Liver (tissue), 9 donors: ENCODE measurements around the gene TXNDC17. TPM values are rescaled to one million over a fixed set of nuclear protein-coding genes. Genes with fewer than 3 reads are reported as not detected.

Source experiments
- DNase-seq: peaks from one replicate; pipeline ENCODE4 v3.0.0-alpha.2; 2017; ENCODE audit warnings: low spot score
- H3K27ac ChIP-seq, 2 donors: one replicate each; pipeline ENCODE4 v1.7.0; 2013; ENCODE audit warnings: inconsistent platforms in 2 of 2, low read length in 2 of 2, control low read depth in 1 of 2, low read depth in 1 of 2, mild to moderate bottlenecking in 1 of 2
- H3K27me3 ChIP-seq, 4 donors: one replicate each; pipeline versions ENCODE4 v1.6.1 to v1.7.0; 2013; ENCODE audit warnings: low read length in 3 of 4, inconsistent platforms in 1 of 4, mild to moderate bottlenecking in 1 of 4, moderate library complexity in 1 of 4; ENCODE audit not compliant: control insufficient read depth in 4 of 4, insufficient read depth in 4 of 4
- H3K36me3 ChIP-seq, 4 donors: one replicate each; pipeline versions ENCODE4 v1.6.1 to v1.7.0; 2013; ENCODE audit warnings: low read length in 3 of 4, mild to moderate bottlenecking in 3 of 4, low read depth in 1 of 4, moderate library complexity in 1 of 4; ENCODE audit not compliant: control insufficient read depth in 4 of 4, insufficient read depth in 3 of 4
- H3K4me1 ChIP-seq, 4 donors: one replicate each; pipeline versions ENCODE4 v1.6.1 to v1.7.0; 2013; ENCODE audit warnings: low read length in 3 of 4, mild to moderate bottlenecking in 3 of 4, moderate library complexity in 1 of 4; ENCODE audit not compliant: control insufficient read depth in 4 of 4, insufficient read depth in 4 of 4
- H3K4me3 ChIP-seq, 3 donors: one replicate each; pipeline versions ENCODE4 v1.6.1 to v1.7.0; 2013; ENCODE audit warnings: low read length in 3 of 3, control low read depth in 1 of 3, low read depth in 1 of 3, mild to moderate bottlenecking in 1 of 3
- H3K9ac ChIP-seq, 2 donors: one replicate each; pipeline ENCODE4 v1.7.0; 2013; ENCODE audit warnings: low read length in 2 of 2, mild to moderate bottlenecking in 2 of 2, moderate library complexity in 2 of 2, control low read depth in 1 of 2, low read depth in 1 of 2
- H3K9me3 ChIP-seq, 4 donors: one replicate each; pipeline versions ENCODE4 v1.6.1 to v1.7.0; 2013; ENCODE audit warnings: low read length in 3 of 4; ENCODE audit not compliant: control insufficient read depth in 4 of 4
- ATF3 ChIP-seq: IDR thresholded peaks from 2 replicates; pipeline ENCODE4 v1.6.1; 2016; ENCODE audit warnings: antibody characterized with exemption
- CTCF ChIP-seq: fragments of 150-350 bp; IDR thresholded peaks from 2 replicates; pipeline ENCODE4 v1.5.1; 2017; ENCODE audit warnings: improper control_type of control experiment, low read depth, low read length; ENCODE audit not compliant: missing input control
- EGR1 ChIP-seq, 2 donors: IDR thresholded peaks; 2 replicates each; pipeline ENCODE4 v1.6.1; 2016 to 2018; ENCODE audit warnings: antibody characterized with exemption in 2 of 2, low read depth in 2 of 2
- FOXA1 ChIP-seq: IDR thresholded peaks from 2 replicates; pipeline ENCODE4 v1.6.1; 2016; ENCODE audit warnings: antibody characterized with exemption
- FOXA2 ChIP-seq: IDR thresholded peaks from 2 replicates; pipeline ENCODE4 v1.6.1; 2016; ENCODE audit warnings: antibody characterized with exemption
- GABPA ChIP-seq, 2 donors: IDR thresholded peaks in 1 of 2; conservative IDR thresholded peaks in 1 of 2; 2 replicates each; pipeline ENCODE4 v1.6.1; 2016; ENCODE audit warnings: antibody characterized with exemption in 2 of 2, mild to moderate bottlenecking in 1 of 2, moderate library complexity in 1 of 2
- NR2F2 ChIP-seq: IDR thresholded peaks from 2 replicates; pipeline ENCODE4 v1.6.1; 2016; ENCODE audit warnings: antibody characterized with exemption
- RAD21 ChIP-seq, 2 donors: IDR thresholded peaks; 2 replicates each; pipeline ENCODE4 v1.6.1; 2016; ENCODE audit warnings: antibody characterized with exemption in 2 of 2, mild to moderate bottlenecking in 2 of 2
- RXRA ChIP-seq, 2 donors: IDR thresholded peaks; 2 replicates each; pipeline ENCODE4 v1.6.1; 2017 to 2018; ENCODE audit warnings: antibody characterized with exemption in 2 of 2, mild to moderate bottlenecking in 1 of 2
- SP1 ChIP-seq: IDR thresholded peaks from 2 replicates; pipeline ENCODE4 v1.6.1; 2018; ENCODE audit warnings: antibody characterized with exemption, mild to moderate bottlenecking
- TAF1 ChIP-seq: conservative IDR thresholded peaks from 2 replicates; pipeline ENCODE4 v1.6.1; 2016; ENCODE audit warnings: antibody characterized with exemption, mild to moderate bottlenecking
- YY1 ChIP-seq: IDR thresholded peaks from 2 replicates; pipeline ENCODE4 v1.6.1; 2016; ENCODE audit warnings: antibody characterized with exemption, mild to moderate bottlenecking
- ZBTB33 ChIP-seq: IDR thresholded peaks from 2 replicates; pipeline ENCODE4 v1.6.1; 2016; ENCODE audit warnings: antibody characterized with exemption
- WGBS: extraction: QIAGEN DNeasy Blood & Tissue Kit; methylation state at CpG from one replicate; pipeline ENCODE4 v1.1.7; 2013; 5-methylcytosine and 5-hydroxymethylcytosine counted together
- polyA plus RNA-seq, 2 donors: library from polyadenylated mRNA; stranded (reverse) in 1 of 2; unstranded in 1 of 2; fragments of 200-250 nt in 1 of 2; fragments of >200 nt in 1 of 2; fragmentation: Nextera tagmentation in 1 of 2; extraction: Ambion mirVana in 1 of 2; gene quantifications; one replicate each; pipeline versions ENCODE4 v1.2.1 to v1.2.3, GENCODE V29; 2013 to 2015
- total RNA-seq, 2 donors: library from RNA; depleted of rRNA; stranded (reverse); fragments of >200 nt; gene quantifications; one replicate each; pipeline ENCODE4 v1.2.3, GENCODE V29; 2014
- TF ChIP-seq, protein P1 (sequence below): IDR thresholded peaks from 2 replicates; pipeline ENCODE4 v1.6.1; 2016; ENCODE audit warnings: antibody characterized with exemption
- TF ChIP-seq, protein P2 (sequence below): IDR thresholded peaks from 2 replicates; pipeline ENCODE4 v1.6.1; 2016; ENCODE audit warnings: antibody characterized with exemption, mild to moderate bottlenecking
- donor health status: healthy.
- donor health status: healthy.
- donor health status: healthy.
- donor health status: healthy.
- donor health status: healthy.

TXNDC17 gene
- total and polyA plus RNA-seq, 4 donors: 32.9 to 329 (median 99.6) TPM

GRCh38 chr17:6611231-6611630 lies 29.6 kb upstream of the TXNDC17 start:
- Histone ChIP-seq H3K9ac (no peak overlapping the region), H3K27ac (no peak overlapping the region), H3K4me3 (no peak overlapping the region), H3K4me1 (no peaks in the 10 kb centered on the region), H3K36me3 (peaks cover 9 to 27% (median 20%) of the 10 kb centered on the region in 4 donors), H3K27me3 (no peaks in the 10 kb centered on the region), H3K9me3 (no peaks in the 10 kb centered on the region)
- no peak for DNase-seq
- TF ChIP-seq EGR1 (IDR thresholded peaks at IDR 0.05; ENCODE audit: low read depth in 2 of 2): no peak
- no peak for TF ChIP-seq RAD21 (IDR thresholded peaks at IDR 0.05)
- TF ChIP-seq NR2F2: no peak
- no peak for TF ChIP-seq FOXA1
- TF ChIP-seq TAF1: no peak
- no peak for TF ChIP-seq ATF3
- TF ChIP-seq RXRA (IDR thresholded peaks at IDR 0.05): no peak
- TF ChIP-seq GABPA (IDR thresholded peaks at IDR 0.05 in 1 of 2, conservative IDR thresholded peaks at IDR 0.05 in 1 of 2): no peak
- WGBS: 98% methylated on average over 4 of the region's 4 CpGs

- Histone ChIP-seq H3K36me3 (peaks cover 5 to 32% (median 11%) of the 10 kb centered on the region in 4 donors), H3K9ac (no peak overlapping the region), H3K27me3 (no peaks in the 10 kb centered on the region), H3K4me3 (no peak overlapping the region), H3K27ac (no peak overlapping the region), H3K4me1 (no peaks in the 10 kb centered on the region), H3K9me3 (no peaks in the 10 kb centered on the region)
- no peak for TF ChIP-seq FOXA2
- TF ChIP-seq, protein P1, sequence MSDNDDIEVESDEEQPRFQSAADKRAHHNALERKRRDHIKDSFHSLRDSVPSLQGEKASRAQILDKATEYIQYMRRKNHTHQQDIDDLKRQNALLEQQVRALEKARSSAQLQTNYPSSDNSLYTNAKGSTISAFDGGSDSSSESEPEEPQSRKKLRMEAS: no peak
- no peak for TF ChIP-seq YY1
- TF ChIP-seq SP1: no peak
- TF ChIP-seq, protein P2, sequence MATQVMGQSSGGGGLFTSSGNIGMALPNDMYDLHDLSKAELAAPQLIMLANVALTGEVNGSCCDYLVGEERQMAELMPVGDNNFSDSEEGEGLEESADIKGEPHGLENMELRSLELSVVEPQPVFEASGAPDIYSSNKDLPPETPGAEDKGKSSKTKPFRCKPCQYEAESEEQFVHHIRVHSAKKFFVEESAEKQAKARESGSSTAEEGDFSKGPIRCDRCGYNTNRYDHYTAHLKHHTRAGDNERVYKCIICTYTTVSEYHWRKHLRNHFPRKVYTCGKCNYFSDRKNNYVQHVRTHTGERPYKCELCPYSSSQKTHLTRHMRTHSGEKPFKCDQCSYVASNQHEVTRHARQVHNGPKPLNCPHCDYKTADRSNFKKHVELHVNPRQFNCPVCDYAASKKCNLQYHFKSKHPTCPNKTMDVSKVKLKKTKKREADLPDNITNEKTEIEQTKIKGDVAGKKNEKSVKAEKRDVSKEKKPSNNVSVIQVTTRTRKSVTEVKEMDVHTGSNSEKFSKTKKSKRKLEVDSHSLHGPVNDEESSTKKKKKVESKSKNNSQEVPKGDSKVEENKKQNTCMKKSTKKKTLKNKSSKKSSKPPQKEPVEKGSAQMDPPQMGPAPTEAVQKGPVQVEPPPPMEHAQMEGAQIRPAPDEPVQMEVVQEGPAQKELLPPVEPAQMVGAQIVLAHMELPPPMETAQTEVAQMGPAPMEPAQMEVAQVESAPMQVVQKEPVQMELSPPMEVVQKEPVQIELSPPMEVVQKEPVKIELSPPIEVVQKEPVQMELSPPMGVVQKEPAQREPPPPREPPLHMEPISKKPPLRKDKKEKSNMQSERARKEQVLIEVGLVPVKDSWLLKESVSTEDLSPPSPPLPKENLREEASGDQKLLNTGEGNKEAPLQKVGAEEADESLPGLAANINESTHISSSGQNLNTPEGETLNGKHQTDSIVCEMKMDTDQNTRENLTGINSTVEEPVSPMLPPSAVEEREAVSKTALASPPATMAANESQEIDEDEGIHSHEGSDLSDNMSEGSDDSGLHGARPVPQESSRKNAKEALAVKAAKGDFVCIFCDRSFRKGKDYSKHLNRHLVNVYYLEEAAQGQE: no peak
- TF ChIP-seq ZBTB33: no peak
- TF ChIP-seq NR2F2: no peak
- TF ChIP-seq CTCF: no peak
- no peak for DNase-seq
- WGBS: 97% methylated on average over 3 of the region's 3 CpGs
These were observed 16.9 kb upstream of the TXNDC17 start for GRCh38 chr17:6623941-6624340.
